ENCODE measurements around the gene SBNO2. TPM values are rescaled to one million over a fixed set of nuclear protein-coding genes. Genes with fewer than 3 reads are reported as not detected.

The SBNO2 gene
- total RNA-seq, 1 donor from 2014 or later = 30.4 TPM

GRCh38 chr19:1156305-1156801 lies 17.7 kb downstream of the SBNO2 start:
- no peak for DNase-seq (ENCODE audit: low read depth, low spot score)

DNA sequence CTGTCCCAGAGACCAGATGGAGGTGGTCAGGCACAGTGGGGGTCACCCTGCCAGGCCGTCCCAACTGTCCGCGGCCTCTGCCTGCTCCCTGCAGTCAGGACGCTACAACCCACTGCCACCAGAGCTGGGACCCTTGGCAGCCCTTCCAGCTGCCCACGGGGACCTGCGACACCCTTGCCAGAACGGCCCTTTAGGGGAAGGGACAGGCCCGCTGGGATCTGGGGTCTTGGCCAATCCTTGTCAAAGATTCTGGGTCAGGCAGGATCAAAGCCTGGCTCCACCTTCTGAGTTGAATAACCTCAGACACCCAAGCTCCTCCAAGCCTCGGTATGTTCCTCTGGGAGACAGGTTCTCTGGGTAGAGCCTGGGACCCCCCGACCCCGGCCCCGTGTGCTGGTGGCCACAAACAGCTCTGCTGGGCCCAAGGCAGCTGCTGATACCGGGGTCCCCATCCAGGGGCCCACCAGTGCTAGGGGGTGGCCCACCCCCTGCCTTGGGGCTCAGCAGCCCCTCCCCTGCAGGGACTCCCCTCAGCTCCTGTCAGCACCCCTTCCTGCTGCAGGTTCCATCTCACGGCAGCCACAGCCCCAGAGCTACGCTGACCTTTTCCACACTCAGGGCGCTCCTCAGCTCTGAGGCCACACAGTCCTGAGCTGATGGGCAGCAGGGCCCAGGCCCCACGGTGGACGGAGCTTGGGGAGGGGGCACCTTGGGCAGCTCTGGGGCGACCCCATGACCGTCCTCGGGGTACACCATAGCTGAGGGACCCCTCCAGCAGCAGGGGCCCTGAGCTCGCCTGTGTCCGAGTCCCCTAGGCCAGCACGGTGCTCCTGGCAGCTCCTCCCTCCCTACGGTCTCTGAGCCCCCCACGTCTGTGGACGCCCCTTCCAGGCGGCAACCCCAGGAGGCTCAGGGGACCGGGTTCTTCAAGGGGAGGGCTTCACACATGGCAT lies 18.4 kb downstream of the SBNO2 start:
- no peak for DNase-seq (ENCODE audit: low read depth, low spot score)

DNA sequence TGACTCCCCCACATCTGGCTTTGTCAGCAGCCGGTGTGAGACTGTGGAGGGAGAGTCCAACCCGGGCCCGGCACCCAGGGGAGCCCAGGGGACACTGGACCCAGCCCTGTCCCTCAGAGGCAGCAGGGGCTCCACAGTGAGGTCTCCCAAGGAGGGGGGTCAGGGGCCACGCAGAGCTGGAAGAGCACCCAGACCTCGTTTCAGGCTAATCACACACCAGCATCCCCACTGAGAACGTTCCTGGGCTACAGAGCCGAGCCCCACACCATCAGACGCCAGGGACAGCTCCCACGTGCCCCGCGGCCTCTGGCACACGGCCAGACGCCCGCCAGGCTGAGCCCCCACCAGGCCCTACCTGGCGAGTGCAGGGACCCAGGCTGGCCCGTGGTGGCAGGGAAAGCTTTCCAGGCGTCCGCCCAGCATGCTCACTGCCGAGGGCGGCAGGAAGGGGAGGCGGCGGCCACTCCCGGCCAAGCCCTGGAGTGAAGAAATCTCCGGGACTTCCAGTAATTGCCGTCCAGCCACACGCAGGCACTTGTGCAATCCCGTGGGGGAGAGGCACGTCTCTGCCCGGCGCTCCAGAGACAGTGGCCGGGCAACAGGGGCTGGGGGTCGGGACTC lies 19.2 kb downstream of the SBNO2 start:
- no peak for DNase-seq (ENCODE audit: low read depth, low spot score)

DNA sequence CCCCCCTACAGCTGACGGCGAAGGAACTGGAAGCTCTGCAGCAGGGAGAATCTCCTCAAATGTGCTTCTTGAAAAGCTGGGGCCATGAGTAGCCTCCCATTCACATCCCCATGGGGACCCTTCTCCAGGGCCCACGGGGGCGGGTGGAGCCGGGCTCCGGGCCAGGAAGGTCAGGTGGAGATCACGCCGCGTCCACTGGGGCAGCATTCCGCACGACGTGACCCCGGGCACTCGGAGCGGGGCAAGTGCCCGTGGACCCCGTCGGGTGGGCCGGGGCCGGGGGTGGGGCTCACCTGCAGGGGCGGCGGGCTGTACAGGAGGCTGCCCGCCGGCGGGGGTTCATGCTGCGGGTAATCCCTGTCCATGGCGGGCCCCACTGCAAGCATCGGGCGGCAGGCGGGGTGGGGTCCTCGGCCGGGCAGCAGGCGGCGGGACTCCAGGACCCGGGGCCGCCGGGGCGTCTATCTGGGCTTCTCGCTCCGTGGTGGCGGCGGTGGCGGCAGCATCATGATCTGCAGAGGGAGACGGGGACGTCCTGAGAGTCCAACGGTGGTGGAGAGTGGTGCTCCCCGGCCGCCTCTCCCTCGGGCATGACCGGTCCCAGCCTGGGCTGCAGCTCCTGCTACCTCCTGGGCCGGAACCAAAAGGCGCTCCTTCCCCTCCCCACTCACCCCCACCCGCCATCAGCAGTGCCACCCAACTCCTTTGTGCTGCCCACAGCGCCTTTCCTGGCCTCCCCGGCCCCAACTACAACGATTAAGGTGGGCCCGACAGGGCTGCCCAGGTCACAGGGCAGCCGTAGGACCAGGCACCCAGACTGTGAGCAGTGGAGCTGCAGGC lies 20.0 kb downstream of the SBNO2 start:
- DNase-seq (ENCODE audit: low read depth, low spot score) = no peak

GRCh38 chr19:1151917-1152587 lies 22.0 kb downstream of the SBNO2 start:
- no peak for DNase-seq (ENCODE audit: low read depth, low spot score)

DNA sequence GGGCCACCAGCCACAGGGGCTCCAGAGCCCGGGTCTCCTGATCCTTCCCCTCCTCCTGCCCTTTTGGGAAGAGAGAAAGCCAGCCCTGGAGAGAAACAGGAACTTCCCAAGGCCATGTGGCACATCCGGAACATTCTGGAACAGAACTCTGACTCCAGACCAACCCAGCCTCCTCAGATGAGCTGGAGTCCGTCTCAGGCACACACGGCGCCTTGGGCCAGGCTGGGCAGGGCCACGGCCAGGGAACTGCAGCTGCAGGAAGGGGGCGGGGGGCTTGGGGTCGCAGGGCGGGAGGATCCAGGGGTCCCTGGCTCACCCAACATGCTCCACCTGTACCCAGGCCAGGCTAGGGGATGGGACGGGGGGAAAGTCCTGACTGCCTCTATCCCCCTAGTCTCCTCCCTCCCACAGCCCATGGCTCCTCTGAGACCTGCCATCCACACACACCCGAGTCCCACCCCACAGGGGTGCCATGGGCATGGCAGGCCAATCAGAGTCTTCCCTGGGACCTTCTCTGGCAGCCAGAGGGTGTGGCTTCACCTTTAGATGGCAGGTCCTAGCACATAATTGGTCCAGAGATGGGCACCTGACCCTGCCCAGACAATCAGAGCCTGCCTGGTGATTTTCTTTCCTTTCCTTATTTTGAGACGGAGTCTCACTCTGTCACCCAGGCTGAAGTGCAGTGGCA lies 22.9 kb downstream of the SBNO2 start:
- DNase-seq (ENCODE audit: low read depth, low spot score) = no peak

DNA sequence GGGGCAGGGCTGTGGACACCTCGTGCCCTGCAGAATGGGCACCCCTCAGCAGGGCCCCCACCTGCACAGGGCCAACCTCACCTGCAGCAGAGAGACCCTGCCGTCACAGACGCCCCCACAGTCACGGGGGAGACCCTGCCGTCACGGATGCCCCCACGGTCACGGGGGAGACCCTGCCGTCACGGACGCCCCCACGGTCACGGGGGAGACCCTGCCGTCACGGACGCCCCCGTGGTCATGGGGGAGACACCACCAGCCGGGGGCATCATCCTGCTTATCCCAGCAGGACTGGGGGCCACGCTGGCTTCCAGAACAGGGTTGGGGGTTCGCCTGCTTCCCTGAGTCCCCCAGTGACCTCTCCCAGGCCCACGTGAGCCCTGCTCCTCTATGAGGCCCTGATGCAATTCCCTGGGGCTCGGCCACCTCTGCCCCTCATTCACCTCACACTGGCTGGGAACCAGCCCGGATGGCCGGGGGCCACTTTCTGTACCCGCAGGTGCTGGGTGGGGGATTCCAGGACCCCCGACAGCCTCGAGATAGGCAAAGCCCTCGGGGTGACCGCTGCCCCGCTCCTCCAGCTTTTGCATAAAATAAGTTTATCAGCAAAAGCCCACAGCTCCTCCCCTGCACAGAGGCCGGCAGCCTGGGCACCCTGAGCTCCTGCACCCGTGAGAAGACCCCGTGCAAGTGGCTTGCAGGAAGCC lies 23.6 kb downstream of the SBNO2 start:
- DNase-seq (ENCODE audit: low read depth, low spot score) = no peak

- DNase-seq (ENCODE audit: low read depth, low spot score) = no peak
Measured at GRCh38 chr19:1149259-1150045, 24.6 kb downstream of the SBNO2 start.

- no peak for DNase-seq (ENCODE audit: low read depth, low spot score)
Measured at GRCh38 chr19:1147934-1148549, 26.0 kb downstream of the SBNO2 start.

DNA sequence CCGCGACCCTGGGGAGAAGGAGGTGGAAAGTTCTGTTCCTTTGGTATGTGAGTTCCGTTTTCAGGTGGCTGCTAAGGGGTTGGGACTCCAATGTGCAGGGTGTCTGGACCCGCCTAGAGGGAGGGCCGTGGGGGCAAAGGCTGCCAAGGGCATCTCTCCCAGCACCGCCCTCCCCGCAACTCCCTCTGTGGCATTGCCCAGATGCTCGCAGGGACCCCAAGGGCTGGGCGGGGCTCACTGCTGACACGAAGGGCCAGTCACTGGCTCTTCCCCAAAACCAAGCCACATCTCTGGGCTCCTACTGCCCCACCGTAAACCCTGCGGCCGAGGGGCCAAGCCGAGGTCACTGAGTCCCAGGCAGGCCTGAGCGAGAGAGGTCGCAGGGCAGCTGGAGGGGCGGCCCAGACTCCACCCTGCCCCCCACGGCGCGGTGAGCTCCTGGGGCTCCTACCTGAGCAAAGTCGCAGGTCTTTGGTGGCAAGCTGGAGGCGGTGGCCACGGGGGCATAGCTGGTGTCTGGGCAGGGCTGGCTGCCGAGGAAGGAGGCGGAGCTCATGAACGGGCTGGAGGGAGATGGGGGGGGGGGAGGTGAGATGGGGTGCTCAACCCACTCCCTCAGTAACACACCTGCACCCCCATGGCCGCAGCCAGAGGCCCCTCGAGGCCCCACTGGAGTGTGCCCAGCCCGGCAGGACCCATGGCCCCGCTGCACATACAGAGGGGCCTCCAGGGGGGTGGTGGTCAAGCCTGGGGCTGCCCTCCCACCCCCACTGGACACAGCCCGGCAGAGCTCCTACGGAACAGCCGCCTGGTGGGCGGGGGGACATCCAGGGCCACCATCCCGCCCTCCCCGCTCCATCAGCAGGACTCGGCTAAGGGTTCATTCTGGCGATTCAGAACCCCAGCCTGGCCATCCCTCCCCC lies 26.9 kb downstream of the SBNO2 start:
- DNase-seq (ENCODE audit: low read depth, low spot score) = no peak

- DNase-seq (ENCODE audit: low read depth, low spot score) = no peak
Measured at GRCh38 chr19:1146412-1146699, 27.7 kb downstream of the SBNO2 start.

DNA sequence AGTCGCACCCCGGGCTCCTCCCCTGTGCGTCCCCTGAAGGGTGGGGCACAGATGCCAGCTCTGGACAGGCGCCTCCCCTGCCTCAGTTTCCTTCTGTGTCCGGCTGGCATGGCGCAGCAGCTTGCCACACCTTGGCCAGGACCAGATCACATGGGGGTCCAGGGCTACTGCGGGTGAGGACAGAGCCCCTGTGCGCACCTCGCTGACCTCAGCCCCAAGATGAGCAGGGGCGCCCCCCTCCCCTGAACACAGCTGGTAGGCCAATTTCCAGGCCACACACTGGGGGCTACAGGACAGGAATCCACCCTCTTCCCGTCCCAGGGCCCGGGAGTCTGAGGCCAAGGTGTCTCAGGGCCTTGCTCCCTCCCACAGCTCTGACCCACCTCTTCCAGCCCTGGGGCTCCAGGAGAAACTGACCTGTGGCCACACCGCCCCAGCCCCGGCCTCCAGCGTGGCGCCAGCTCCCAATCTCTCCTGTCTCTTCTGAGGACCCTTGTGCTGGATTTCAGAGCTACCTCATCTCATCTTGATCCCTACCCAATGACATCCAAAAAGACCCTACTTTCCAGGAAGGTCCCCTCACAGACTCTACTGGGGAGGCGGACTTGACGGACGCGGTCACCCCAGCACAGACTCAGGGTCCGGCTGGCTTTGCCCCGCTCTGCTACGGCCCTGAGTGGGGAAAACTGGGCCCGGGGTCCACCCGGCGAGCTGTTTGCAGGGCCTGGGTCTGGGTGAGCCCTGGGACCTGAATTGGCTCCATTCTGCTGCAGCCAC lies 28.2 kb downstream of the SBNO2 start:
- DNase-seq (ENCODE audit: low read depth, low spot score) = no peak

GRCh38 chr19:1144741-1145140 lies 29.3 kb downstream of the SBNO2 start:
- DNase-seq (ENCODE audit: low read depth, low spot score) = no peak

GRCh38 chr19:1143828-1144399 lies 30.2 kb downstream of the SBNO2 start:
- no peak for DNase-seq (ENCODE audit: low read depth, low spot score)

DNA sequence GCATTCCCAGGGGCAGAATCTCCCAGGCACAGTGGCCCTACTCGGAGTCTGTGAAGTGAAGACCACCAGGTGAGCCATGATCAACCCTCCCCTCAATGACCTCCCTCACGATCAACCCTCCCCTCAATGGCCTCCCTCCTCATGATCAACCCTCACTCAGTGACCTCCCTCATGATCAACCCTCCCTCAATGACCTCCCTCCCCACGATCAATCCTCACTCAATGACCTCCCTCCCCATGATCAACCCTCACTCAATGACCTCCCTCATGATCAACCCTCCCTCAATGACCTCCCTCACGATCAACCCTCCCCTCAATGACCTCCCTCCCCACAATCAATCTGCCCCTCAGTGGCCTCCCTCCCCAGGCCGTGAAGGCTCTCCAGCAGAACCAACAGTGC lies 32.1 kb downstream of the SBNO2 start:
- no peak for DNase-seq (ENCODE audit: low read depth, low spot score)

GRCh38 chr19:1140272-1141027 lies 33.6 kb downstream of the SBNO2 start:
- DNase-seq (ENCODE audit: low read depth, low spot score) = no peak

Data from pulmonary artery endothelial cell (primary cell).